Measurements from ENCODE around the gene PGM5. TPM values are rescaled to one million over a fixed set of nuclear protein-coding genes. Genes with fewer than 3 reads are reported as not detected.

The PGM5 gene
- total RNA-seq, 1 donor from 2014 or later: not detected

GRCh38 chr9:68428481-68428880 lies 72.1 kb downstream of the PGM5 start:
- Mint-ChIP-seq H3K4me3 (ENCODE audit: unreplicated experiment) (no peak overlapping the region), H3K9me3 (ENCODE audit: low read depth) (no peaks in the 10 kb centered on the region), H3K27ac (ENCODE audit: unreplicated experiment) (no peak overlapping the region), H3K36me3 (ENCODE audit: low read depth) (no peaks in the 10 kb centered on the region), H3K4me1 (ENCODE audit: low read depth) (no peaks in the 10 kb centered on the region), H3K27me3 (ENCODE audit: low read depth) (peaks cover 13% of the 10 kb centered on the region)
- TF ChIP-seq, protein P1, sequence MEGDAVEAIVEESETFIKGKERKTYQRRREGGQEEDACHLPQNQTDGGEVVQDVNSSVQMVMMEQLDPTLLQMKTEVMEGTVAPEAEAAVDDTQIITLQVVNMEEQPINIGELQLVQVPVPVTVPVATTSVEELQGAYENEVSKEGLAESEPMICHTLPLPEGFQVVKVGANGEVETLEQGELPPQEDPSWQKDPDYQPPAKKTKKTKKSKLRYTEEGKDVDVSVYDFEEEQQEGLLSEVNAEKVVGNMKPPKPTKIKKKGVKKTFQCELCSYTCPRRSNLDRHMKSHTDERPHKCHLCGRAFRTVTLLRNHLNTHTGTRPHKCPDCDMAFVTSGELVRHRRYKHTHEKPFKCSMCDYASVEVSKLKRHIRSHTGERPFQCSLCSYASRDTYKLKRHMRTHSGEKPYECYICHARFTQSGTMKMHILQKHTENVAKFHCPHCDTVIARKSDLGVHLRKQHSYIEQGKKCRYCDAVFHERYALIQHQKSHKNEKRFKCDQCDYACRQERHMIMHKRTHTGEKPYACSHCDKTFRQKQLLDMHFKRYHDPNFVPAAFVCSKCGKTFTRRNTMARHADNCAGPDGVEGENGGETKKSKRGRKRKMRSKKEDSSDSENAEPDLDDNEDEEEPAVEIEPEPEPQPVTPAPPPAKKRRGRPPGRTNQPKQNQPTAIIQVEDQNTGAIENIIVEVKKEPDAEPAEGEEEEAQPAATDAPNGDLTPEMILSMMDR (IDR thresholded peaks at IDR 0.05): no peak
- no peak for DNase-seq (ENCODE audit: low spot score)

DNA sequence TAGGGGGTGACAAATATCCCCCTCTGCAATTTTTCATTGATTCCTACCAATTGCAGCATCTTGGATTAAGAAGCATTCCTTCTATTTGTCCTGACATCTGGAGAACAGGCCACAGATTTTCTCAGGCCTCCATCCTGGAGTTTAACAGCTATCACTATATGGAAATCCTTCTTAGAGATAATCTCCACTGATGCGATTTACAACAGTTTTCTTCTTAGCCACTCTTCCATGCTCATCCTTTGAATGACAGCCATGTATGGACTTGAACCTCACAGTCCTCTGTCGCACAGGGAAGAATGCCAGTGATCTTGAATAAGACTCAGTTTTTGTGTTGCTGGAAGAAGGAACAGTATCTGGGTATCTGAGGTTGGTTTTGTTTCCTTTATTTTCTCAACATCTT lies 73.2 kb downstream of the PGM5 start:
- DNase-seq (ENCODE audit: low spot score): no peak
- Mint-ChIP-seq H3K9me3 (ENCODE audit: low read depth) (no peaks in the 10 kb centered on the region), H3K36me3 (ENCODE audit: low read depth) (no peaks in the 10 kb centered on the region), H3K4me3 (ENCODE audit: unreplicated experiment) (no peak overlapping the region), H3K4me1 (ENCODE audit: low read depth) (no peaks in the 10 kb centered on the region), H3K27ac (ENCODE audit: unreplicated experiment) (no peak overlapping the region), H3K27me3 (ENCODE audit: low read depth) (peaks cover 13% of the 10 kb centered on the region)
- TF ChIP-seq, protein P1 (IDR thresholded peaks at IDR 0.05): no peak

DNA sequence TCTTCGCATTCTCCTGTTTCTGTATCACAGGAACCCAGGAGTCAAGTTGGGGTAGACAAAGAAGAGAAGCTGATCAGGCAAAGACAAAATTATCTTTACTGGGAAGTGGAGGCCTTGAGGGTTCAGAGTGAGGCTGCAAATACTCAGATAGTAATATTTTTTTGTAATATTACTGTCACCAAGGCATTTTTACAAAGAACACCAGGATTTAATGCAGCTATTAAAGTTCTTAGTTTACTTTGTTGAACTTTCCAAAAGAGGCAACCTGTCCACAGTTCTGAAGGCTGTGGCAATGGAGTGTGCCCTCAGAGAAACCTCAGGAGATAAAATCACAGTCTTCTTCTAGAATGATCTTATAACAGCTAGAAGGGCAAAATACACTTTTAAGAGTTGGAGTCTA lies 74.9 kb downstream of the PGM5 start:
- peaks cover 9% of the 10 kb centered on the region for H3K27me3 Mint-ChIP-seq (ENCODE audit: low read depth)
- TF ChIP-seq, protein P1 (IDR thresholded peaks at IDR 0.05): no peak

GRCh38 chr9:68433531-68434110 lies 77.2 kb downstream of the PGM5 start:
- TF ChIP-seq, protein P1 (IDR thresholded peaks at IDR 0.05): no peak
- Mint-ChIP-seq H3K9me3 (ENCODE audit: low read depth) (no peaks in the 10 kb centered on the region), H3K4me3 (ENCODE audit: unreplicated experiment) (no peak overlapping the region), H3K4me1 (ENCODE audit: low read depth) (no peaks in the 10 kb centered on the region), H3K36me3 (ENCODE audit: low read depth) (no peaks in the 10 kb centered on the region), H3K27me3 (ENCODE audit: low read depth) (peaks cover 5% of the 10 kb centered on the region), H3K27ac (ENCODE audit: unreplicated experiment) (no peak overlapping the region)
- DNase-seq (ENCODE audit: low spot score): no peak

More for the DNA sequence above, 74.9 kb downstream of the PGM5 start:
- Mint-ChIP-seq H3K4me1 (ENCODE audit: low read depth) (no peaks in the 10 kb centered on the region), H3K4me3 (ENCODE audit: unreplicated experiment) (no peak overlapping the region), H3K36me3 (ENCODE audit: low read depth) (no peaks in the 10 kb centered on the region), H3K27ac (ENCODE audit: unreplicated experiment) (no peak overlapping the region), H3K9me3 (ENCODE audit: low read depth) (no peaks in the 10 kb centered on the region)
- no peak for DNase-seq (ENCODE audit: low spot score)

DNA sequence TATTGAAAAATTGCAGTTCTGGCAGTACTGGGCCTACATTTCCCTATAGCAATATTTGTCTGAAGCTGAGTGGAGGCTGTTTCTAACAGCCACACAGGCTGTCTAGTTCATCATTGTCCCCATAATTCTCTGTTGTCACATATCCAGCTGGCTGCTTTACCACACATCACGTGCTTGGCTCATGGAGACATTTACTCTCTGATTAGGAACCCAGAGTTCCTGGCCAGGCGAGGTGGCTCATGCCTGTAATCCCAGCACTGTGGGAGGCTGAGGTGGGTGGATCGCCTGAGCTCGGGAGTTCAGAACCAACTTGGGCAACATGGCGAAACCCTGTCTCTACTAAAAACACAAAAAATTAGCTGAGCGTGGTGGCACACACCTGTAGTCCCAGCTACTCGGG lies 81.4 kb downstream of the PGM5 start:
- TF ChIP-seq, protein P1 (IDR thresholded peaks at IDR 0.05): no peak
- no peaks in the 10 kb centered on the region for H3K36me3 Mint-ChIP-seq (ENCODE audit: low read depth)
- H3K4me1 Mint-ChIP-seq (ENCODE audit: low read depth): no peaks in the 10 kb centered on the region
- no peak overlapping the region for H3K27ac Mint-ChIP-seq (ENCODE audit: unreplicated experiment)
- no peak overlapping the region for H3K4me3 Mint-ChIP-seq (ENCODE audit: unreplicated experiment)
- DNase-seq (ENCODE audit: low spot score): no peak
- no peaks in the 10 kb centered on the region for H3K27me3 Mint-ChIP-seq (ENCODE audit: low read depth)
- peaks cover 12% of the 10 kb centered on the region for H3K9me3 Mint-ChIP-seq (ENCODE audit: low read depth)

Data from chondrocyte (in vitro differentiated cells).